CD4-positive, alpha-beta T cell treated with Interleukin-17A for 1 hour (primary cell): ENCODE data around the gene TMPRSS6.

ENCODE experiments used
- DNase-seq: peaks from one replicate; pipeline ENCODE4 v3.0.0-alpha.2; 2020

TMPRSS6 gene

GRCh38 chr22:37109242-37109917 lies at the start of gene TMPRSS6:
Gene TMPRSS6, minus strand, starts transcription at chr22:37109713. Its CDS starts 6,296 bp downstream, at chr22:37103417.
- no peak for DNase-seq

GRCh38 chr22:37158963-37159290 lies 49.4 kb upstream of the TMPRSS6 start:
- DNase-seq = no peak

GRCh38 chr22:37157516-37158285 lies 48.2 kb upstream of the TMPRSS6 start:
- no peak for DNase-seq

- no peak for DNase-seq
Measured at GRCh38 chr22:37156686-37157435, 47.3 kb upstream of the TMPRSS6 start.

GRCh38 chr22:37155971-37156370 lies 46.5 kb upstream of the TMPRSS6 start:
- no peak for DNase-seq

GRCh38 chr22:37154925-37155712 lies 45.6 kb upstream of the TMPRSS6 start:
- no peak for DNase-seq

GRCh38 chr22:37153901-37154300 lies 44.4 kb upstream of the TMPRSS6 start:
- no peak for DNase-seq

GRCh38 chr22:37151401-37151800 lies 41.9 kb upstream of the TMPRSS6 start:
- DNase-seq = no peak

GRCh38 chr22:37150701-37151100 lies 41.2 kb upstream of the TMPRSS6 start:
- DNase-seq = no peak

- no peak for DNase-seq
Measured at GRCh38 chr22:37148742-37149665, 39.5 kb upstream of the TMPRSS6 start.

- DNase-seq = peak; percentile 49
Measured at GRCh38 chr22:37148031-37148651, 38.6 kb upstream of the TMPRSS6 start.

GRCh38 chr22:37147186-37147990 lies 37.9 kb upstream of the TMPRSS6 start:
- peak; percentile 40 for DNase-seq

GRCh38 chr22:37146507-37147180 lies 37.1 kb upstream of the TMPRSS6 start:
- no peak for DNase-seq

GRCh38 chr22:37146051-37146385 lies 36.5 kb upstream of the TMPRSS6 start:
- DNase-seq = no peak

GRCh38 chr22:37145180-37146050 lies 35.9 kb upstream of the TMPRSS6 start:
- no peak for DNase-seq

GRCh38 chr22:37144180-37144554 lies 34.7 kb upstream of the TMPRSS6 start:
- DNase-seq = no peak

- DNase-seq = no peak
Measured at GRCh38 chr22:37141971-37142370, 32.5 kb upstream of the TMPRSS6 start.

- DNase-seq = no peak
Measured at GRCh38 chr22:37141476-37141875, 32.0 kb upstream of the TMPRSS6 start.
